Measurements from ENCODE around the gene CTRL.

The CTRL gene

GRCh38 chr16:67883872-67884261 is 47.8 kb downstream of the CTRL start (continued):
- no peak for TF ChIP-seq ZBTB11 (tag by site-specific recombination; conservative IDR thresholded peaks at IDR 0.05; ENCODE audit: low read depth)
- TF ChIP-seq ZNF157 (tag by site-specific recombination; IDR thresholded peaks at IDR 0.05): no peak
- TF ChIP-seq ZNF274 (IDR thresholded peaks at IDR 0.05; ENCODE audit: low read length): no peak
- no peak for TF ChIP-seq ZNF274 (tag by site-specific recombination; IDR thresholded peaks at IDR 0.05; ENCODE audit: borderline replicate concordance)
- no peak for TF ChIP-seq ZNF521 (tag by site-specific recombination; IDR thresholded peaks at IDR 0.05)
- TF ChIP-seq ZFP3 (tag by site-specific recombination; IDR thresholded peaks at IDR 0.05; ENCODE audit: low read depth): no peak
- TF ChIP-seq ZNF654 (tag by site-specific recombination; IDR thresholded peaks at IDR 0.05; ENCODE audit: low read depth): peak; percentile 56
- TF ChIP-seq ZEB2 (tag by site-specific recombination; IDR thresholded peaks at IDR 0.05): peak; percentile 71; the same call in 1 of the 2 replicates
- TF ChIP-seq CTCF (tag by site-specific recombination; IDR thresholded peaks at IDR 0.05): peak; percentile 94
- TF ChIP-seq ZBTB17 (tag by site-specific recombination; IDR thresholded peaks at IDR 0.05): 0 out of 2 replicates have a peak, but pooled peaks have one; percentile 11
- 0 out of 2 replicates have a peak, but pooled peaks have one; percentile 12 for TF ChIP-seq PRDM10 (tag by site-specific recombination; IDR thresholded peaks at IDR 0.05)
- TF ChIP-seq ZNF596 (tag by site-specific recombination; IDR thresholded peaks at IDR 0.05): no peak
- no peak for TF ChIP-seq ZNF214 (tag by site-specific recombination; IDR thresholded peaks at IDR 0.05; ENCODE audit: borderline replicate concordance)
- no peak for TF ChIP-seq ZNF223 (tag by site-specific recombination; IDR thresholded peaks at IDR 0.05)
- 0 out of 2 replicates have a peak, but pooled peaks have one; percentile 14 for TF ChIP-seq ZBTB44 (tag by site-specific recombination; IDR thresholded peaks at IDR 0.05)
- TF ChIP-seq KLF17 (tag by site-specific recombination; IDR thresholded peaks at IDR 0.05): 0 out of 2 replicates have a peak, but pooled peaks have one; percentile 21
- TF ChIP-seq ZNF549 (tag by site-specific recombination; IDR thresholded peaks at IDR 0.05): no peak
- TF ChIP-seq PATZ1 (tag by site-specific recombination; IDR thresholded peaks at IDR 0.05): peak; percentile 40
- TF ChIP-seq ZNF2 (tag by site-specific recombination; IDR thresholded peaks at IDR 0.05): peak; percentile 81
- TF ChIP-seq ZNF658 (tag by site-specific recombination; IDR thresholded peaks at IDR 0.05): no peak
- TF ChIP-seq MZF1 (tag by site-specific recombination; IDR thresholded peaks at IDR 0.05; ENCODE audit: borderline replicate concordance): no peak
- no peak for TF ChIP-seq ZNF555 (tag by site-specific recombination; conservative IDR thresholded peaks at IDR 0.05)
- TF ChIP-seq SCRT2 (tag by site-specific recombination; IDR thresholded peaks at IDR 0.05): peak; percentile 100
- TF ChIP-seq ZNF747 (tag by site-specific recombination; IDR thresholded peaks at IDR 0.05): no peak
- TF ChIP-seq ZNF19 (tag by site-specific recombination; IDR thresholded peaks at IDR 0.05; ENCODE audit: low read depth): no peak

Measured in HEK293 (cell line).